ENCODE results near the gene NOD1. TPM values are rescaled to one million over a fixed set of nuclear protein-coding genes. Genes with fewer than 3 reads are reported as not detected.

The NOD1 gene
- total and polyA plus RNA-seq, 2 of the 13 experiments (the other 11 are each of a cell fraction or from before 2014, with no cell fraction given) = 1.7 to 2.9 TPM

GRCh38 chr7:30434140-30434799 is 44.3 kb downstream of the NOD1 start:
- no peak overlapping the region for H2AFZ ChIP-seq (ENCODE audit: low read length)
- ChIA-PET CTCF (ENCODE audit: low intra/inter-chr PET ratio, low total read pairs) (no interaction called here), POLR2A (no interaction called here)
- no peak for FAIRE-seq
- H3K9ac ChIP-seq (ENCODE audit: insufficient read depth, low read depth, low read length) = no peak overlapping the region
- TF ChIP-seq FOXK1 (CRISPR knock-in tag; IDR thresholded peaks at IDR 0.05; ENCODE audit: borderline replicate concordance, low read depth) = no peak
- DNase-seq (ENCODE audit: low spot score) = no peak
- H3K9me3 ChIP-seq (ENCODE audit: low read length) = no peaks in the 10 kb centered on the region
- no peaks in the 10 kb centered on the region for H3K27me3 ChIP-seq (ENCODE audit: control insufficient read depth in 1 of 2, insufficient read depth in 2 of 2, low read length in 2 of 2)
- no peaks in the 10 kb centered on the region for H3K79me2 ChIP-seq (ENCODE audit: insufficient read depth, low read length)
- intact Hi-C loops (cut with micrococcal nuclease; ENCODE audit: unreplicated experiment) = no loop called here
- in situ Hi-C loops (cut with HindIII; ENCODE audit: extremely low pct_ligation_motif_present, low pct_unique_long_range_greater_than_20kb) = no loop called here
- no peaks in the 10 kb centered on the region for H3K4me1 ChIP-seq (ENCODE audit: insufficient read depth, low read length)
- H3K4me2 ChIP-seq (ENCODE audit: low read depth, low read length) = no peak overlapping the region
- BruUV-seq (replicated peaks) = no TSS peak
- H4K20me1 ChIP-seq (ENCODE audit: insufficient read depth, low read length) = no peaks in the 10 kb centered on the region
- WGBS (ENCODE audit: low lambda C conversion rate) = 98% methylated on average over 6 of the region's 6 CpGs
- ATAC-seq = no peak
- no peak overlapping the region for H3K4me3 ChIP-seq (replicated peaks in 1 of 3; ENCODE audit: insufficient read depth in 1 of 3, low read depth in 2 of 3, low read length in 3 of 3)
- H3K27ac ChIP-seq (ENCODE audit: extremely low read length, insufficient read depth, low read length) = no peak overlapping the region
- peaks cover 0 to 3% of the 10 kb centered on the region in 2 experiments; a peak in 1 of 5 replicates for H3K36me3 ChIP-seq (replicated peaks in 1 of 2; ENCODE audit: control insufficient read depth in 1 of 2, insufficient read depth in 2 of 2, low read length in 2 of 2)

GRCh38 chr7:30433506-30433905 is 45.1 kb downstream of the NOD1 start:
- ATAC-seq (no peak), FAIRE-seq (no peak), DNase-seq (ENCODE audit: low spot score) (no peak)
- ChIA-PET POLR2A (no interaction called here), CTCF (ENCODE audit: low intra/inter-chr PET ratio, low total read pairs) (no interaction called here)
- no TSS peak for BruUV-seq (replicated peaks)
- Histone ChIP-seq H2AFZ (ENCODE audit: low read length) (no peak overlapping the region), H3K27me3 (ENCODE audit: control insufficient read depth in 1 of 2, insufficient read depth in 2 of 2, low read length in 2 of 2) (no peaks in the 10 kb centered on the region), H3K9me3 (ENCODE audit: low read length) (no peaks in the 10 kb centered on the region), H3K9ac (ENCODE audit: insufficient read depth, low read depth, low read length) (no peak overlapping the region), H3K79me2 (ENCODE audit: insufficient read depth, low read length) (no peaks in the 10 kb centered on the region), H4K20me1 (ENCODE audit: insufficient read depth, low read length) (no peaks in the 10 kb centered on the region), H3K4me2 (ENCODE audit: low read depth, low read length) (no peak overlapping the region), H3K4me1 (ENCODE audit: insufficient read depth, low read length) (no peaks in the 10 kb centered on the region), H3K27ac (ENCODE audit: extremely low read length, insufficient read depth, low read length) (no peak overlapping the region), H3K4me3 (replicated peaks in 1 of 3; ENCODE audit: insufficient read depth in 1 of 3, low read depth in 2 of 3, low read length in 3 of 3) (no peak overlapping the region), H3K36me3 (replicated peaks in 1 of 2; ENCODE audit: control insufficient read depth in 1 of 2, insufficient read depth in 2 of 2, low read length in 2 of 2) (peaks cover 0 to 3% of the 10 kb centered on the region in 2 experiments; a peak in 1 of 5 replicates)
- WGBS (ENCODE audit: low lambda C conversion rate) = 100% methylated on average over 1 of the region's 1 CpG
- intact Hi-C loops (cut with micrococcal nuclease; ENCODE audit: unreplicated experiment) (no loop called here), in situ Hi-C loops (cut with HindIII; ENCODE audit: extremely low pct_ligation_motif_present, low pct_unique_long_range_greater_than_20kb) (no loop called here)
- TF ChIP-seq ZNF766 (CRISPR knock-in tag; IDR thresholded peaks at IDR 0.05; ENCODE audit: borderline replicate concordance) (no peak), RFX5 (IDR thresholded peaks at IDR 0.05; ENCODE audit: low read depth, low read length) (no peak), ATF7 (IDR thresholded peaks at IDR 0.05) (no peak), ATF7 (CRISPR knock-in tag; IDR thresholded peaks at IDR 0.05) (no peak), MIER3 (CRISPR knock-in tag; IDR thresholded peaks at IDR 0.05; ENCODE audit: borderline replicate concordance) (no peak), CHD4 (IDR thresholded peaks at IDR 0.05; ENCODE audit: borderline replicate concordance, low read length) (no peak), ZNF263 (CRISPR knock-in tag; IDR thresholded peaks at IDR 0.05) (no peak), ZNF615 (CRISPR knock-in tag; IDR thresholded peaks at IDR 0.05; ENCODE audit: borderline replicate concordance) (no peak), SMC3 (IDR thresholded peaks at IDR 0.05; ENCODE audit: low read length) (no peak), MEF2D (CRISPR knock-in tag; IDR thresholded peaks at IDR 0.05) (no peak), PBX2 (CRISPR knock-in tag; IDR thresholded peaks at IDR 0.05) (no peak), ZNF598 (CRISPR knock-in tag; IDR thresholded peaks at IDR 0.05; ENCODE audit: borderline replicate concordance) (no peak), NBN (conservative IDR thresholded peaks at IDR 0.05) (no peak), ATF2 (CRISPR knock-in tag; IDR thresholded peaks at IDR 0.05) (no peak)

Measured in HepG2 (cell line).